Bone marrow (tissue), 2 donors: ENCODE data around the gene B3GNT5.

Experiments
- DNase-seq, 2 donors: peaks; one replicate each; lab custom pipeline; 2025; lab: John Stamatoyannopoulos, UW

B3GNT5 gene

GRCh38 chr3:183291497-183292031 is 38.5 kb downstream of the B3GNT5 start:
- DNase-seq, result no peak

DNA sequence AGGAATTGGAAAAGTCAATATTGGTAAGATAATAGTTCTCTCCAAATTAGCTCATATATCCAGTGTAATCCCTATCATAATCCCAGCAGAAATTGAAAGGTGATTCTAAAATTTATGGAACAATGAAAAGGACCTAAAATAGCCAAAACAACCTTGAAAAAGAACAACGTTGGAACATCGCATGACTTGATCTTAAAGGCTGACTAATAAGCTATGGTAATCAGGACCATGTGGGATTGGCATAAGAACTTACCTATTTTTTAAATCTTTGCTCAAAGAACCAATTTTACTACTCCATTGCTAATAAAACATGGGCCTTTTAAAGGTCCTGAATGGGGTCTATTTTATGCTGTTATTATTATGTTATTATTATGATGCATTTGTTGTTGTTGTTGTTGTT is 40.9 kb downstream of the B3GNT5 start:
- no peak for DNase-seq

DNA sequence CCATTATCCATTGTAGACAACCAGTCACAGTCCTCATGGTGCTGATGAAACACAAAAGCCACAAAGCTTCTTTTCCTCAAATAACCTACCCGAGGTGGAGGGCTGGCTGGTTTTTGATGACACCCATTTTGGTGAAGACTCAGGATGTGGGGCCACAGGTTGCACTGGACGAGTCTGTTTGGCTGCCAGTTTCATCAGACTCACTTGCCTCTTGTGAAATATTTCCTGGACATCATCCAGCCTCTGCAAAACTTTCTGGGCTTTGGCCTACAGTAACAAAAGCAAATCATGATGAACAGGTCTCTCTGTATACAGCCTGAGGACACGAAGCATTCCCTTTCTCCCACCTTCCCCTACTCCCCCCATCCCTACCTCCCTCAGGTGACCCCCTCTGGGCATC is 42.2 kb downstream of the B3GNT5 start:
- peak in 1 of 2 donors; percentile 19 for DNase-seq

- DNase-seq, result no peak
Observed at GRCh38 chr3:183296944-183297343, 43.9 kb downstream of the B3GNT5 start.

GRCh38 chr3:183298701-183299153 is 45.7 kb downstream of the B3GNT5 start:
- peak; percentile 57 to 61 for DNase-seq

DNA sequence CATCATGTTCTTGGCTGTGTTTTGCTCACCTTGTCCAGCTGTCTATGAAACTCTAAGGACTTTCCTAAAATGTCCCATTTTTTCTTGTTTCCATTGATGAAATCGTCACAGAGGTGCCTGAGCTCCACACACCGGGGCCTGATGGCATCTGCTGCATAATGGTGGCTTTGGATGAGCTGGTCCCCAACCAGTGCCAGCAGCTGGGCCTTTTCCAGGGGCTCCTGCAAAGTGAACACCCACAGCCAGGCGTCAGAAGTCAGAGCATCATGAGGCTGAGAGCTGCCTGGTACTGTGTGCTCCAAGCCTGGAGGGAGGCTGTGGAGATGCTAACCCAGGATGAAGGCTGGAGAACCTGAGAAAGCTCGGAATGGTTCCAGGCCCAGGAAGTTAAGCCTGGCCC is 46.9 kb downstream of the B3GNT5 start:
- no peak for DNase-seq

DNA sequence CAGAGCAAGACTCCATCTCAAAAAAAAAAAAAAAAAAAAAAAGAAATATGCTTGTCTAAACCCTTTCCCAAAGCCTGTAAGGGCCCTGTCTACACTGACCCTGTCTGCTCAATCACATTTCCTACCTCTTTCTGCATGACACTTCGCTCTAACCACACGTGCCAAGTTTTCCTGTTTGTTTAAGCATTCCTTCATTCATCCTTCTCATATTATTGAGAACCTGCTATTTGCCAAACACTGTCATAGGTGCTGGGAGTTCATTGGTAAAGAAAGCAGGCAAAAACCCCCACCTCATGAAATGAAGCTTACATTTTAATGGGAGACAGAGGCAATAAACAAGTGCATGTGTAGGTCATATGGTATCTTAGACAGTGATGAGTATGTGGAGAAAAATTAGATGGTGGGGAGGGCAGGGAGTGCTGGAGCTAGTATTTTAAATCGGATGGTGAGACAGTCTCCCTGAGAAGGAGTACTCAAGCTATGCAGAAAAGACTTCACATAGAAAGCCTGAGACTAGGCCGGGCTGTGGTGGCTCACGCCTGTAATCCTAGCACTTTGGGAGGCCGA is 48.0 kb downstream of the B3GNT5 start:
- DNase-seq, result no peak

DNA sequence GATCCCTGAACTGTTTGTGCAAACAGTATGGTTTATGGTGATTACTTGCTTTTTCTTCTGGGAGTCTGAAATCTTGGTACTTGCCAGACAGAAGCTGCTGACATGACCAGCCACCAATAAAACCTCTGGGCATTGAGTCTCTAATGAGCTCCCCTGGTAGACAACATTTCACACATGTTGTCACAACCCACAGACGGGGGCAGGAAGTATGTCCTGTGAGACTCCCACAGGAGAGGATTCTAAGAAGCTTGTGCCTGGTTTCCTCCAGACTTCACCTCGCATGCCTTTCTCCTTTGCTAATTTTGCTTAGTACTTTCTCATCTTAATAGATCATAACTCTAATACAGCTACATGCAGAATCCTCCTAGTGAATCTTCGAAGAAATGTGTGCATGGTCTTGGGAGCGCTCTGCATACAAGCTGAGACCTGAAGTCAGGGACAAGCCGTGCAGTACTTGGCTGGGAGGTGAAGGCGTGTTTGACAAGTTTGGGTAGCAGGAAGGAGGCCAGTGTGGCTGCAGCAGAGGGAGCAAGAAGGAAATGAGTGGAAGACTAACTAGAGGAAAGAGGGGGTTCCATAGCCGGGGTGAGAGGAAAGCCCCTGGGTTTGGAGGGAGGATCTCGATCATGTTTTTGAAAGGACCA is 49.0 kb downstream of the B3GNT5 start:
- DNase-seq, result no peak

DNA sequence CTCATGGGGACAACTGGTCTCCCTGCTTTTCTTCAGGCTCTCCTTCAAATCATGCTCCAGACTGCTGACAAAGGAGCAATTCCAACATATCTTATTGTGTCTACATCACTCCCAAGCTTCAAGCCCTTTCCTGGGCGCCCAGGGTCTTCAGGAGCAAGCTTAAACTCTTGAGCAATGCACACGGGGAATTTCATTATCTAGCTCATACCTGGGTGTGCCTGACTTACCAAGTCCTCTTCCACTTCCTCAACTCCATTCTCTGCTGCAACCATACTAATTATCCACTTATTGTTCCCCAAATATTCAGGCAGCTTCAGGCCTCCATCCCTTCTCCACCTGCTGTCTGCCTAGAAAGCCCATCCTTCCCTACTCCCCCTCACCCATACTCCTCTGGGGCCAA is 50.6 kb downstream of the B3GNT5 start:
- DNase-seq, result no peak

DNA sequence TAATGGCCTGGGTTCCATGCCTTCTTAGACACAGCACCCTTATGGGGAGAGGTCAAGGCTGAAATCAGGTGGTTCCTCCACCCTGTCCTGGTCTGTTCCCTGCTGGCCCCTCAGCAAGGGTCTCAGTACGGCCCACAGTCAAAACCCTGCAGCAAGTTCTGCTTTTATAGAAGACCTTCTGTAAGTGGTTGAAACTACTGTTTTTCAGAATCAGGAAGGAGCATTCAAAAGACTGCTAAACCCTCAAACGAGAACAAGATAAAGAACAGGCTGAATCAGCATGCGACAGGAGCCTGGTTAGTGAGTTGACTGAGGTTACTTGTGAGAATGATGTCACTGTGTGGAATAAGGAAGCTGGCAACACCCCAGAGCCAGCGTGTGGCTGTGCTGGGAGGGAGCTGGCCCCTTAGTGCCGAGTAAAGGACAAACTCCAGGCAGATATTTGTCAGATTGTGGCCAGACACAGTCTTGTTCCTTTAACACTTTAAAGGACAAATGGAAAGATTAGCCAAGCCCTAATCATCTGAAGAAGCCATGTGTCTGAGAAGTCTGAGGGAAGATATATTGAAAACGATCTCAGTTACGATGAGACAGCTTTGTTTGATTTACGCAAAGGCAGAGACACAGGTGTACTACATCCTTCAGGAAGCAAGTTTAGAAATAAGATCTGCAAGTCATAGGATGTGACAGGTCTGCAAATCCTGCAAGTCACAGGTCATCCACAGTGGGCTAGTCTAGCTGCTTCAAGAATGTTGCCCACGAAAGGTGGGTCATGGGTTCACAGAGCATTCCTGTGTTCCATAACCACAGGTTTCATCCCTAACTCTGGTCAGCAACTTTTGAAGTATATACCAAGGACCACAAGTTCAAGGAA is 54.0 kb downstream of the B3GNT5 start:
- peak; percentile 38 to 99 for DNase-seq

DNA sequence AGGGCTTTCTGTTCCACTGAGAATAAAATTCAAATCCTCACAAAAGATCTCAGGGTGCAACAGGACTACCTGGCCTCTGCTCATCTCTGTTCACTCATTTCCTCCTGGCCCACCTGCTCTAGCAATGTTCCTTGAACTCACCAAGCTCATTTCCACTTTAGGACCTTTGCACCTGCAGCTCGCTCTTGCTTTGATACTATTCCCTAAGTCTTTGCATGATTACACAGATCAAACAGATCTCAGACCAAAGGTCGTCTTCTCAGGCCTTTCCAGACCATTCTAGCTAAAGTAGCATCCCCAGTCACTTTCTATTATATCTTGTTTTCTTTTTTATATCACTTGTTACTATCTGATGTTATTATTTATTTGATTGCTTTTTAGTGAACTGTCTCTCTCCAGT is 54.7 kb downstream of the B3GNT5 start:
- DNase-seq, result no peak

- peak in 1 of 2 donors; percentile 6 for DNase-seq
Observed at GRCh38 chr3:183308751-183309150, 55.7 kb downstream of the B3GNT5 start.

DNA sequence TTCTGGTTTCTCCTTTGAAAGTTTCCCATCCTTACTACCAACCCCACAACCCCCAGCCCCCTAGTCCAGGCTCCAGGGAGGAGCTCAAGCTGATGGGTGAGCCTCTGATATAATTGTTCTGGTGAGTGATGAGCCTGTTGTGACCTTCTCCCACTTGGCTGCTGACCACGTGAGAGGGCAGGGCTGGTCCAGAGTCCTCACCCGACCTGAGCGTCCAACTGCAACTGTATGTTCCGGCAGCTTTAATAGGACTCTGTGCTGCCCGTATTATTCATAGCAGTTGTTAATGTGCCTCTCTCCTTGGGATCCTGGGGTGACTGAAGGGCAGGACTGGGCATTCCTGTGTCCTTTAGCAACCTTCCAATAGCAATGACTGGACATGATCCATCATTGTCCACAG is 56.2 kb downstream of the B3GNT5 start:
- DNase-seq, result no peak

GRCh38 chr3:183310936-183311335 is 57.9 kb downstream of the B3GNT5 start:
- no peak for DNase-seq

GRCh38 chr3:183312433-183312832 is 59.4 kb downstream of the B3GNT5 start:
- no peak for DNase-seq

DNA sequence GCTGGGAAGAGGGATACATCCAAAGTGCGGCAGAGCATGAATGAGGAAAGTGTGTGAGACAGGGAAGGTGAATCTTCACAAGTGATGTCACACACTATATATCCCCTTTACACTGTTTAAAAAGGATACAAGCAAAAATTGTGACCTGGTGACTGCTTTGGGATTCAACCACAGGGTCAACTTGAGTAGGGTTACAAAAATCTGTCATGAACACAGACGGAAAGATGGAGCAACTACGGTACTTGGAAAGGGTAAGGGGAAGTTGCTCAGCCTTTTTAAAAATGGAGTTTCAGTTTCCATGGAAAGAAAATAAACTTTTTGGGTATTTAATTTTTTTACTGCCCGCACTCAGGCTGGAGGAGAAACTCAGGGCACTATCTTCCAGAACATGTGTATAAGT is 60.3 kb downstream of the B3GNT5 start:
- peak in 1 of 2 donors; percentile 9 for DNase-seq

DNA sequence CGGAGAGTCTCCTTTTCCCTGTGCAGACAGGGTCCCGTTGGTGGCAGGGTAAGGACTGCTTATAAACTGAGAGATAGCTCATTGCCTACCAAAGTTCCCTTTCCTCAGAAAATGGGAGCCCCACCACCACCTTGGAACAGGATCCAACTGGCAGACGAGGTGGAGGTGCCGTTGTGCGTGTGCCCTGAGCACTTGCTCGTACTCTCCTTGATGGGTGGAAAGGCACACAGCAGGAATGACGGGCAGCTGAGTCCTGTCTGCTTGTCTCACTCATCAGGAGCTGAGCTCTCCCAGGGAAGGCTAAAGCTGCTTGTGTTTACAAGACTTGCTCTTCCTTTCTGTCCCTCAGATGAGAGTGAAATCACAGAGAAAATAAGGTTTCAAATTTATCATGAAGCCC is 60.7 kb downstream of the B3GNT5 start:
- no peak for DNase-seq

DNA sequence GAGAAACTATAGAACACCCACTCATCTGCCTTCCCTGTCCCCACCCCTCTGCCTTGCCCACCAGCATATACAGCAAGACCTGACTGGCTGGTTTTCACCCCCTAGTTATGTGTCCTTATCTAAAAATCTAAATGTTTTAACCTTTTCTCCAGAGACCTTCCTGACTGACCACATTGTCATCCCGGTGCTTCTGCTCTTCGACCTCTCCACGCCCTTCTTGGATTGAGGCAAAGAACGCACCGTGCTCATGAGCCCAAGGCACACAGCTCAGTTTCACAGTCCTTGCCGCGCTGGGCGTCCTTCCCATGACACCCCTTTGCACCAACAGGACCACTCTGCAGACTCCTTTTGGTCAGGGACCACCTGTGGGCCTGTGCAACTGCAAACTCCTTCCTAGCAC is 62.7 kb downstream of the B3GNT5 start:
- no peak for DNase-seq

GRCh38 chr3:183317271-183317670 is 64.2 kb downstream of the B3GNT5 start:
- DNase-seq, result no peak

DNA sequence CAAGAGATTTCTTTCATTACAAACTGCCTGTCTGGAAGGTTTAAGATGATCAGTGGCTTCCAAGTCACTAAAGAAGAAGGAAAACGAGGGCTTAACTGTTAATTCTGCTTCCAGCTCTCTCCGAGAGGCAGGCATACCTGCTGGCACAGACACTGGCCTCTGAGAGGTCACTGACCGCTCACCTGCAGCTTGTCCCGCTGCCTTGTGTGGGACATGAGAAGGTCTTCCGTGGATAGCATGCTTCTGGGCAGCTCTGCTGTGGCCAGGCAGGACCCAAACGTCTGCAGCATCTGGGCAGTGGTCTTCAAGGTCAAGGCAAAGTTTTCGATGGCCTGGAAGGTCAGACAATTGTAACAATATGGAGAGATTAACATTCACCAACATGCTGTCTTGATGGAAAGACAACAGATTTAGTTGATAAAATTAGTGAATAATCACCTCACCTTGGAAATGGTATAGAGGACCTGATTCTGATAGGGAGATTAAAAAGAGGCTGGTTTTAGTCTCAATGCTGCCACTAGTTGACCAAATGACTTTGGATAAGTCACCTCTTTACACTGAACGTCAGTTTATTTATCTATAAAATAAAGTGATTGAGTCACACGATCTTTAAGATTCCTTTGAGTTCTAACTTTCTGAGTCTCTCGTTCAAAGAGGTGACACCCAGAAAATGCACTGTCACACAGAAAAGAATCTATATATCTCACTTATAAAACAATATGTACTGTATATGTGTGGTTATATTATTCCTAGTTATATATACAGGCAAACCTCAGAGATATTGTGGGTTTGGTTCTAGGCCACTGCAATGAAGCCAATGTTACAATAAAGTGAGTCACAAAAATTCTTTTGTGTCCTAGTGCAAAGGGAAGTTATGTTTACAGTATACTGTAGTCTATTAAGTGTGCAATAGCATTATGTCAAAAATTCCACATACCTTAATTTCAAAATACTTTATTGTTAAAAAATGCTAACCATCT is 65.1 kb downstream of the B3GNT5 start:
- DNase-seq, result no peak

GRCh38 chr3:183318877-183319276 is 65.8 kb downstream of the B3GNT5 start:
- no peak for DNase-seq

- no peak for DNase-seq
Observed at GRCh38 chr3:183319371-183319770, 66.3 kb downstream of the B3GNT5 start.
